ENCODE data around the gene HOXD3. TPM values are rescaled to one million over a fixed set of nuclear protein-coding genes. Genes with fewer than 3 reads are reported as not detected.

The HOXD3 gene
- total RNA-seq, 1 donor from 2014 or later, result 1.7 TPM

- Histone ChIP-seq H3K27ac (no peak overlapping the region), H3K27me3 (peaks cover 92% of the 10 kb centered on the region), H3K9me3 (no peaks in the 10 kb centered on the region), H3K36me3 (no peaks in the 10 kb centered on the region), H3K4me3 (no peak overlapping the region), H3K4me1 (peaks cover 3% of the 10 kb centered on the region)
- TF ChIP-seq, protein P1, sequence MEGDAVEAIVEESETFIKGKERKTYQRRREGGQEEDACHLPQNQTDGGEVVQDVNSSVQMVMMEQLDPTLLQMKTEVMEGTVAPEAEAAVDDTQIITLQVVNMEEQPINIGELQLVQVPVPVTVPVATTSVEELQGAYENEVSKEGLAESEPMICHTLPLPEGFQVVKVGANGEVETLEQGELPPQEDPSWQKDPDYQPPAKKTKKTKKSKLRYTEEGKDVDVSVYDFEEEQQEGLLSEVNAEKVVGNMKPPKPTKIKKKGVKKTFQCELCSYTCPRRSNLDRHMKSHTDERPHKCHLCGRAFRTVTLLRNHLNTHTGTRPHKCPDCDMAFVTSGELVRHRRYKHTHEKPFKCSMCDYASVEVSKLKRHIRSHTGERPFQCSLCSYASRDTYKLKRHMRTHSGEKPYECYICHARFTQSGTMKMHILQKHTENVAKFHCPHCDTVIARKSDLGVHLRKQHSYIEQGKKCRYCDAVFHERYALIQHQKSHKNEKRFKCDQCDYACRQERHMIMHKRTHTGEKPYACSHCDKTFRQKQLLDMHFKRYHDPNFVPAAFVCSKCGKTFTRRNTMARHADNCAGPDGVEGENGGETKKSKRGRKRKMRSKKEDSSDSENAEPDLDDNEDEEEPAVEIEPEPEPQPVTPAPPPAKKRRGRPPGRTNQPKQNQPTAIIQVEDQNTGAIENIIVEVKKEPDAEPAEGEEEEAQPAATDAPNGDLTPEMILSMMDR (IDR thresholded peaks at IDR 0.05), result no peak
- ATAC-seq, result no peak
- intact Hi-C loops (cut with DNase I), result no loop called here
- DNase-seq, result peak; percentile 61
Measured at GRCh38 chr2:176164611-176165369, 7.7 kb downstream of the HOXD3 start.

- no peaks in the 10 kb centered on the region for H3K9me3 ChIP-seq
- H3K27me3 ChIP-seq, result peaks cover 92% of the 10 kb centered on the region
- ATAC-seq (no peak), DNase-seq (peak; percentile 58)
- intact Hi-C loops (cut with DNase I), result no loop called here
- TF ChIP-seq, protein P1 (IDR thresholded peaks at IDR 0.05), result no peak
- H3K36me3 ChIP-seq, result no peaks in the 10 kb centered on the region
- H3K27ac ChIP-seq, result no peak overlapping the region
- no peaks in the 10 kb centered on the region for H3K4me1 ChIP-seq
- H3K4me3 ChIP-seq, result no peak overlapping the region
Measured at GRCh38 chr2:176165370-176166050, 8.4 kb downstream of the HOXD3 start.

DNA sequence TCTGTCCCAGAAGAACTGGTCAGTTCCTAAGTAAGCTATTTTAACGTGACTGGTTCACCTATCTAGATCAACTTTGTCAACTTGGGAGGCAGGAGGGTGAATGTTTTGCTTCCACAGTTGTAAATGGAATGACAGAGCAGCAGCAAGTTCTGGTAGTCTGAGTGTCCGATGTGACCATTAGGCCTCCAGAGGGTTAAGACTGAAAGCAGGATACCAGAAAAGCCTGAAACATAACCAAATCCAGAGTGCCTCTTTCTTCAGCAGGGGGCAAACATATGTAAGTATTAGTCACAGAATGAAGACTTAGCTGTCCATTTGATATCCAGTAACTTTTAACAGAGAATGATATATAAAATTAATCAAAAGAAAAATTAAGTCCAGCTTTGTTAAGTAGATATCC lies 9.2 kb downstream of the HOXD3 start:
- no peak overlapping the region for H3K4me3 ChIP-seq
- no peak for DNase-seq
- H3K36me3 ChIP-seq, result no peaks in the 10 kb centered on the region
- H3K27ac ChIP-seq, result no peak overlapping the region
- H3K9me3 ChIP-seq, result no peaks in the 10 kb centered on the region
- no peak for ATAC-seq
- no peaks in the 10 kb centered on the region for H3K4me1 ChIP-seq
- intact Hi-C loops (cut with DNase I), result no loop called here
- TF ChIP-seq, protein P1 (IDR thresholded peaks at IDR 0.05), result no peak
- peaks cover 92% of the 10 kb centered on the region for H3K27me3 ChIP-seq

DNA sequence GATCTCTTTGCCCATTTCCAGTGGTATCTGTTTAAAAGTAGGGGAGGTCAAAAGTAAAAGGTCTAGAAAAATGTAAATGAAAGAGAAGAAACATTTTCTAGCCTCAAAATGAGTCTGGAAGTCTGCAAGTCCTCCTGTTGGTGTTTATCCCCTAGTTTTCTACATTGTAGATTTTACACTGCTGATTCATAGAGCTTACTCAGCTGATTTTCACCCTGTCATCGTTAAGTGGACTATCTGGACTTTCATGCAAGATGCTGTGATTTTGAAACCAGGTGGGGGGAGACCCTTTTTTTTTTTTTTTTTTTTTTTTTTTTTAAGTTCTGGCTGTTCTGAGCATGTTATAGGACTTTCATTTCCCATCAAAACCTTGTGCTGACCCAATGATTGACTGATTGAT lies 10.3 kb downstream of the HOXD3 start:
- Histone ChIP-seq H3K27me3 (peaks cover 92% of the 10 kb centered on the region), H3K27ac (no peak overlapping the region)
- no peak for DNase-seq

DNA sequence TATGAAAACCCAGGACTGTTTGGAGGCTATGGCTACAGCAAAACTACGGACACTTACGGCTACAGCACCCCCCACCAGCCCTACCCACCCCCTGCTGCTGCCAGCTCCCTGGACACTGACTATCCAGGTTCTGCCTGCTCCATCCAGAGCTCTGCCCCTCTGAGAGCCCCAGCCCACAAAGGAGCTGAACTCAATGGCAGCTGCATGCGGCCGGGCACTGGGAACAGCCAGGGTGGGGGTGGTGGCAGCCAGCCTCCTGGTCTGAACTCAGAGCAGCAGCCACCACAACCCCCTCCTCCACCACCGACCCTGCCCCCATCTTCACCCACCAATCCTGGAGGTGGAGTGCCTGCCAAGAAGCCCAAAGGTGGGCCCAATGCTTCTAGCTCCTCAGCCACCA lies 12.1 kb downstream of the HOXD3 start:
- H3K27ac ChIP-seq, result no peak overlapping the region
- H3K36me3 ChIP-seq, result no peaks in the 10 kb centered on the region
- intact Hi-C loops (cut with DNase I), result no loop called here
- peaks cover 91% of the 10 kb centered on the region for H3K27me3 ChIP-seq
- TF ChIP-seq, protein P1 (IDR thresholded peaks at IDR 0.05), result no peak
- ATAC-seq, result no peak
- no peaks in the 10 kb centered on the region for H3K9me3 ChIP-seq
- H3K4me1 ChIP-seq, result peaks cover 7% of the 10 kb centered on the region
- DNase-seq, result no peak
- H3K4me3 ChIP-seq, result no peak overlapping the region

More for the DNA sequence above, 10.3 kb downstream of the HOXD3 start:
- TF ChIP-seq, protein P1 (IDR thresholded peaks at IDR 0.05), result no peak
- no peak for ATAC-seq
- Histone ChIP-seq H3K36me3 (no peaks in the 10 kb centered on the region), H3K4me1 (peaks cover 7% of the 10 kb centered on the region), H3K4me3 (no peak overlapping the region), H3K9me3 (no peaks in the 10 kb centered on the region)
- intact Hi-C loops (cut with DNase I), result no loop called here
